Ishikawa (cell line): ENCODE results near the gene KRT84.

Experiments
- CREB1 ChIP-seq: IDR thresholded peaks from 2 replicates; pipeline ENCODE4 v1.6.1; 2012; ENCODE audit warnings: low read depth
- EP300 ChIP-seq: IDR thresholded peaks from 2 replicates; pipeline ENCODE4 v1.6.1; 2012; ENCODE audit warnings: borderline replicate concordance

DNA sequence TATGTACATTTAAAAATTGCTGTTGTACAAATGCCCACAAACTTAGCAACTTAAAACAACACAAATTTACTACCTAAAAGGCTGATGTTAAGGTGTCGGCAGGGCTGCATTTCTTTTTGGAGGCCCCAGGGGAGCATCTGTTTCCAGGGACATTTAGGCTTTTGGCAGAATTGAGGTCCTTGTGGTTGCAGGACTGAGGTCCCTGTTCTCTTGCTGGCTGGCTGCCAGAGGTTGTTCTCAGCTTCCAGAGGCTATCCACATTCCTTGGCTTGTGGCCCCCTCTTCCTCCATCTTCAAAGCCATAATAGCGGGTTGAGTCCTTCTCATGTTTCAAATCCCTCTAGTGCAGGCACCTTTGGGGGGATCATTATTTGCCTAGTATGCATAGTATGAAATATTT, 41.9 kb downstream of the KRT84 start:
- TF ChIP-seq EP300 (no peak), CREB1 (no peak)
